ENCODE data around the gene POLR2M.

GRCh38 chr15:57743424-57743823 is 36.9 kb downstream of the POLR2M start:
- no peak for TF ChIP-seq POLR2AphosphoS5 (IDR thresholded peaks at IDR 0.05; ENCODE audit: low read depth, low read length)
- TF ChIP-seq FOXP2 (optimal IDR thresholded peaks at IDR 0.05; ENCODE audit: borderline replicate concordance, extremely low read depth, extremely low read length, insufficient read depth) = no peak
- TF ChIP-seq TAF1 (IDR thresholded peaks at IDR 0.05; ENCODE audit: borderline replicate concordance, insufficient read depth, low read length) = no peak
- TF ChIP-seq REST (IDR thresholded peaks at IDR 0.05; ENCODE audit: insufficient read depth in 1 of 2, low read depth in 2 of 2, low read length in 2 of 2) = no peak

Data from PFSK-1 (cell line).